Fibroblast of peridontal ligament (primary cell): ENCODE results near the gene PITPNM3.

ENCODE experiments used
- DNase-seq: peaks from one replicate; pipeline ENCODE4 v3.0.0-alpha.2; 2010; ENCODE audit errors: extremely low read depth

PITPNM3 gene

DNA sequence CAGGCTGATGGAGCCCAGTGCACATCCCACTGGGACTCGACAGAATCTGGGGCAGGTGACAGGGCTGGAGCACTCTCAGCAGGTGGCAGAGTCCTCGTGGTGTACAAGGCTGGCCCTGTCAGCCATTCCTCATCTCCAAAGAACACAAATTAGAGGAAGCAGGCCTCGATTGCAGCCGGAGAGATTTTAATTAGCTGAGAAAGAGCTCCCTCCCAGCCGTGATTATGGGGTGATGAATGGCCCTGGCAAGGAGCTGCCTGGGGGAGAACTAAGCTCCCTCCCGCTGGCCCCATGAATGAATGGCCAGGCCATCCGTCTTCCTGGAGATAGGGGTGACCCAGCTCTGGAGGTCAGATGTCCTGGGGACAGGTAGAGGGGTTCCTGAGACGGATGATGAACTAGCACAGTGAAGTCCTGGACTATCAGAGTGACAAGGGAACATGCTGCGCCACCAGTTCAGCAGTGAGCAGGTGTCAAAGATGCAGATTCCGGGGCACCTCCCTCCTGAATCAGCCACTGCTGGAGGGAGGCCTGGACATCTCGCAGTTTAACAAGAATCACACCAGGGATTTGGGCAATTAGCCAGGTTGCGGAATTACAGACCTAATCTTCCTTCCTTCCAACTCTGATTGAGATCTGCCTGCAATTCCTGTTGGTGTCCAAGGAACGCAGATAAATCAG lies 76.6 kb downstream of the PITPNM3 start:
- DNase-seq, result no peak

DNA sequence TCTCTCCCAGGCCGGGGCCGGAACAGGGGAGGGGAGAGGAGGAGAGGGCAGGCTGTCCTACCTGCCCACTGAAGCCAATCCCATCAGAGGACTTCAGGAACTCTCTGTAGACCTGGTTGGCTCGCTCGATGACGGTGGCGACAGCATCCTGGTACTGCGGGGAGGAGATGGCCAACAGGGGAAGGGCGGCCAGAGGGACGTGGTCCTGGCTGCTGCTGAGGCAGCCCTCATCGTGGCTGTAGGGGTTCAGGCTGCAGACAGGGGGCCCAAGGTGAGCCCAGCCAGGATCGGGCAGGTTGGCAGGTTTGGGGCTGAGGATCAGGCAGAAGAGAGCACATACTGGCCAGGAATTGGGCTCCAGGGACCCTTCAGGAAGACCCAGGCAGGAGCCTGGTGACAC lies 77.9 kb downstream of the PITPNM3 start:
- no peak for DNase-seq

DNA sequence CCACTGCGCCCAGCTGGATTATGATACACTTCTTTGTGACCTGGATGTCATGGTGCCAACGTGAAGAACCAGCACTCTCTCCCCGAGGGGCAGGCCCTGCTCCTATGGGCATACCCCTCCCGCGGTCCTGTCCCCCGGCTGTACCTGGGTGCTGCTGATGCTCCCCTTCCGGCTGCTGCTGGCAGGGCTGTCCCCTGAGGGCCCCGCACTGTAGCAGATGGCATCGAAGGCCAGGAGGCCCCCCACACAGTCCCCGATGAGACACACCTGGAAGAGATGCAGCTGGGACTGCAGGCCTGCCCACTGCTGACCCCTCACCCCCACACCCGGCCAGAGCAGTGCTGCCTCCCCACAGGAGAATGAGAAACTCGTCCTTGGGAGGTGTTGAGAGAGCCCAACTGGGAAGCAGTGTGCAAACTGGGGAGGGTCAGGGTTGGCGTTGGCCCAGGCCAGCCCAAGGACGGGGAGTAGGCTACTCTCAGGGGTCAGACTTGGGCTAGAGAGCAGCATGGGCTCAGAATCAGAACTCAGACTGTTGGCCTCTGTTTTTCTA lies 78.4 kb downstream of the PITPNM3 start:
- DNase-seq, result no peak

DNA sequence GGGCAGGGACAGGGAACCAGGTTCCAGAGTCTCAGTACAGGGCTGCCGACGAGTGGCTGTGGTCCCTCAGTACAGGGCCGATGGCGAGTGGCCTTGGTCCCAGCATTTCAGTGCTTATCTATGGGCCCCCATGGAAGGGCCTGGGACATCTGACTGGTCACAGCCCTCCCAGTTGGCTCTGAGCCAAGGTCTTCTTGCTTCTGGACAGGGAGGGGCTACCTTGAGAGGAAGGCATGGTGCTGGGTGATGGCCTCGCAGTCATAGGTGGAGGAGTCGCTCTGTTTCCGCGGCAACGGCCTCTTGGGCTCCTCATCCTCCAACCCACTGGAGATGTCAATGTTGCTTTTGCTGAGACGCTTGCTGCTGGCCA lies 79.6 kb downstream of the PITPNM3 start:
- no peak for DNase-seq

DNA sequence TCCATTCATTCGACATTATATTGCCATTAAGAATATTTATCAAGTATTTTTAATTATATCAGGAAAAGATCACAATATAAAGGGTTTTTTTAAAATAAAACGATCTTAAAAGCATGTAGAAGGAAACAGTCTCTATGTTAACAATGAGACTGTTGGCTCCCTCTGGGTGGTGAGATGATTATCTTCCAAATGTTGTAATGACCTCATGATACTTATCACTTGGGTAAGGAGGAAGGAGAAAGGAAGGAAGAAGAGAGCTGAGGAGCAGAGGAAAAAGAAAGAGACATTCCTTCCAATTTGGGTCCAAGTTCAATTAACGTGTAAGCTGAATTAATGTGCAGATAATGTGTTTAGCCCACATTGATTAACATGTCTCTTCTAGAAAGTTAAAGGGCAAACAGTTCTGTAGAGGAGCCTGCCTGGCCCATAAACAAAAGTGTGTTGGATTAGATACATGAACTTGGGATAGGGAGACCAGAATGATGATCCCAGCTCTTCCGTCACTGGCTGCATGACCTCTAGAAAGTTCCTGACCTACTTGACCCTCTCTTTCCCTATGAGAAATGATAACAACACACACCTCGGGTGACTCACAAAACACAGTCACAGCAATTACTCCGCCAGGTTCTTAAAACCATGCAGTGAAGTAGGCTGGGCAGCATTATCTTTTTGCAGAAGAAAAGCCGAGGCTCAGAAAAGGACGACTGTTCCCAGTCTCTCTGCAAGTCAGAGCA lies 80.1 kb downstream of the PITPNM3 start:
- DNase-seq, result no peak

DNA sequence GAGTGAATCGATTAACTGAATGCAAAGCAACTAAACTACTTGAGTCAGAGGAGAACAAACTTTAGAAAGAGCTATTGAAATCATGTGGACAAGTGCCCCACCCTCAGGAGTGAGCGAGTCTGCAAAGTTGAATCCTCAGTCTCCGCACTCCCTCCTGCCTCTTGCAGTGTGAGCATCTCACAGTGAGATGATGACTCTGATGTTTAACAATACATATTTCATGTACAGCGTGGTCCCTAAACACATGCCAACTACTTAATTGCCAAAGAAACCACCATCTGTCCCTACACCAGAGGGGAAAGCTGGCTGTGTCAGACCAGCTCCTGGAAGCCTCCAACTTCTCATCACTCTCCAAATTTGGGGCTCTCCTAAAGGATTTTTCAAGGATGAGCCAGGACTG lies 80.9 kb downstream of the PITPNM3 start:
- no peak for DNase-seq

DNA sequence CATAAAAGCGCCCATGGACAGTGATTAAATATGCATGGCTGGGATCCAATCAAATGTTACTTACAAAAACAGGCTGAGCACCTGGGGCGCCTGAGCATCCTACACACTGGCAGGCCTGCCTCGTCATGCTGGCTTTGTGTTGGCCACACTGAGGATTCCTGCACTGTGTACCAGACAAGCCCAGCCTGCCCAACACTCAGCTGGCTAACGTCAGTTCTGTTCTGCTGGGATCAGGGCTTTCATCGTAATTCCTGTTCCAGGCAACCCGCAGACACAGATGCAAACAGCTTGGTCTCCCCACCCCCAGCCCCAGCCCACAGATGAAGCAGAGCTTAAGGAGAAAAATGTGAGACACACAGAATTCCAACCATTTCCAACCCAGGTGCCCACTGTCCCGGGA lies 81.4 kb downstream of the PITPNM3 start:
- no peak for DNase-seq

DNA sequence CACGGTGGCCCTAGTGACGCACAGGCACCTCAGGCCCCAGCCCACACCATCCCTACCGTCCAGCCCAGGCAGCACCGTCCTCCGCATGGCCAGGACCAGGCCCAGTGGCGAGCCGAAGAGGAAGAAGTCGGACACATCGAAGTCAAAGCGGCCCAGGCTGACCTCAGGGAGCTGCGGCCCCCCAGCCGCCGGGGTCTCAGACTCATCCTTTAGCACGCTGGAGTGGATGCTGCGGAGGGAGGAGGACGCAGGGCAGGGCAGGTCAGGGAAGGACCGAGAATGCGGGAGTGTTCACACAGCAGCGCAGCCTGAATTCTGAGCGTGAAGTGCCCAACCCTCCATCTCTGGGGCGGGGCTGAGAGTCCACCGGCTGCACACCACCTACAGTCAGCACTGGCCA lies 82.0 kb downstream of the PITPNM3 start:
- no peak for DNase-seq

DNA sequence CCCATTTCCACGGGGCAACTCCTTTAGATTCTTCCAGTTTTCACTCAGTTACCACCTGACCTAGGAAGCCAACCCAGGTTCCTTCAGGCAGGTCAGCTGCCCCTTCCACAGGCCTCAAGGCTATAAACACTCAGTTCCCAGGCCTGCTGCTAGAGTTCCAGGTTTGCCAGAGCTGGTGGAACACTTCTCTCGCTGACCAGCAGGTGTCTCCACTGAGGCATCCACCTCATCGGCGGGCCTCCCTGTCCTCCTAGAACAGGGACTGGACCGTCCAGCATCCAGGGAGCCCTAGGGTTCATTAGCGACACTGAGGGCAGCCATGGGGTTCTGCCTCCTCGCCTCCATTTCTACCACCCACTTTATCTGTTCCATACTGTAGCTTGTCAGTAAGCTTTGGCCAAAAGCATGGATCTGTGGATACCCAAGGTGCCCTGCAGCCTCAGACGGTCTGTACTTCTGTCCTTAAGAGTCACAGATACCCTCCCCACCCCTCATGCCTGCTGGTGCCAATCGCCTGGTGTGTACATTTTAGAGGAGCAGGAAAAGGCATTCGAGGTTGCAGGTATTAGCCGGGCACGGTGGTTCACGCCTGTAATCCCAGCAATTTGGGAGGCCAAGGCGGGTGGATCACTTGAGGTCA lies 83.1 kb downstream of the PITPNM3 start:
- peak; percentile 69 for DNase-seq

DNA sequence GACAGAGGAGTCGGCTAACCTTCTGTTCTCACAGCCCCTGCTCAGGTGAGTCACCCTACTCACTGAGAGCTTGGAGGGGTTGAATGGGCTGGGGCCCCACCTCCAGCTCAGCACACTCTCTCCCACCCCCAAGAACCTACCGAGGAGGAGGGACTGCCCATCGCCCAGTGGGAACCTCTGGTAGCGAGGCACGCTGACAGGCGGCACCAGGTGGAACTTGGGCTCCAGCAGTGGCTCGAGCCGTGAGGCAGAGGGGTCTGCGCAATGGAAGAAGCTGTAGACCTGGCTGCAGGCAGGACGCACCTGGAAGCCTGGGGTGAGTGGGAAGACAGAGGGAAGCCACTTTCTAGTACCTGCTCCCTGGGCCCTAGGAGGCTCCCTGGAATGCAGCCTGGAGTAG lies 83.8 kb downstream of the PITPNM3 start:
- no peak for DNase-seq

DNA sequence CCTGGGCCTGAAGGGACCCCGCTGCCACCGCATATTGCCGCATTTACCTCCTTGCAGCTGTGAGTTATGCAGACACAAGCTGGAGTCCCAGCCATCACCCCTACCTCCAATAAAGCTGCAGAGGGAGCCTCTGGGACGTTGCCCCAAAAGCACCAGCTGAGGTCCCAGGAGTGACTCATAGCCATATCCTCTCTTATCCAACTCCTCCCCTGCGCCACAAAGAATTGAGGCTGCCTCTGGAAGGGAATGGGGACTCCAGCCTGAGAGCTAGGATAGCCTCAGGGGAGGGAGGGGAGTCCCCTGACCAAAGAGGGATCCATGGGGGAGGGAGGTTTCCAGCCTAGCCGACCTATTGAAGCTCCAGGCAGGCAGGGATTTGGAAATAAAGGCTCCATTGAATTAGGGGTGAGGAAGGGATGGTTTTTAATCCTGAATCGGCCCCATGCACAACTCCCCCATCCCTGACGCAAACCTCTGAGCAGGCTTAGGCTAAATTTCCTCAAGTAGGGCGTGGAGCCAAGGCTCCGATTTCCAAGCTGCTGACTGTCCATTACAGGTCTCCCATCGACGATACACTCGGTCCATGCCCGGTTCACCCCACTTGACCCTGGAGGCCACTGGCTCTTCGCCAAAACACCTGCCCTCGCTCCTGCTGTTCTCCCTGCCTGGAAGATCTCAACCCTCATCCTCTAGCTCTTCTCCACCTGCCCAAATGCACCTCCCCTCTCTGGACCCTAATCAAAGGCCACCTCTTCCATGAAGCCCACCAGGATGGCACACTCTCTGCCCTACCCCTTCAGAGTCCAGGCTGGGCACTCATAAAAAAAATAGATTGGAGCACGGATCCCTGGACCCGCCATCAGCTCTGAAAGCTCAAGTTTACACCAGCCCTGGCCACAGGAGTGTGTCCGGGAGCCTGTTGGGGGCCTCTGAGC lies 84.6 kb downstream of the PITPNM3 start:
- peak; percentile 48 for DNase-seq

DNA sequence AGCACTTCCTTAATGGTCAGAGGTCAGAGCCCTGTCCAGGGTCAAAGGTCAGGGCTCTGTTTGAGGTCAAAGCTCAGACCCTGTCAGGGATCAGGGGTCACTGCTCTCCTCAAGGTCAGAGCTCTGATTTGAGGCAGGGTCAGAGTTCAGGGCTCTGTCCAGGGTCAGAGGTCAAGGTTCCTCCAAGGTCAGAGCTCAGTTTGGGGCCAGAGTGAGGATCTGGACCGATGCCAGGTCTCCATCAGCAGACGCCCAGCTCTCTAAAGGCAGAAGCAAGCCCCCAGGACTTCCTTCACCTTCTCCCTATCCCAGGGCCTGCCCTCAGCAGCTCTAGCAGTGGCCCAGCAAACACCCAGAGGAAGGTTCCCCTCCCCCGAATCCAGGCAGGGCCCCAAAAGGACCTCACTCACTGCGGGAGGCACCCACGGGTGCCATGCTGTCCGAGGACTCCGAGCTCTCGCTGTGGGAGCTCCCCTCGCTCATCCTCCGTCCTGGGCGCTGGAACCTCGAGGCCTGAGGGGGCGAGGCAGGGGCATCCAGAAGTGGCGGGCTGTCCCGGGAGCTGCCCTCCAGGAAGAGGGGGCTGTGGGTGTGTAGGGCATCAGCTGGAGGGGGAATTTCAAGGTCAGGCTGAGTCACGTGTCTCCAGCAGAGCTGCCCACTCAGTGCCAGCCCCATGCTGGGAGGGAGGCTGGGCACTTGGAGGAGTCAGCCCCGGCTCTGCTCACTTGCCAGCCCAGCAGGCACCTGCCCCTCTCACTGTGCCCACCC lies 85.4 kb downstream of the PITPNM3 start:
- DNase-seq, result no peak

DNA sequence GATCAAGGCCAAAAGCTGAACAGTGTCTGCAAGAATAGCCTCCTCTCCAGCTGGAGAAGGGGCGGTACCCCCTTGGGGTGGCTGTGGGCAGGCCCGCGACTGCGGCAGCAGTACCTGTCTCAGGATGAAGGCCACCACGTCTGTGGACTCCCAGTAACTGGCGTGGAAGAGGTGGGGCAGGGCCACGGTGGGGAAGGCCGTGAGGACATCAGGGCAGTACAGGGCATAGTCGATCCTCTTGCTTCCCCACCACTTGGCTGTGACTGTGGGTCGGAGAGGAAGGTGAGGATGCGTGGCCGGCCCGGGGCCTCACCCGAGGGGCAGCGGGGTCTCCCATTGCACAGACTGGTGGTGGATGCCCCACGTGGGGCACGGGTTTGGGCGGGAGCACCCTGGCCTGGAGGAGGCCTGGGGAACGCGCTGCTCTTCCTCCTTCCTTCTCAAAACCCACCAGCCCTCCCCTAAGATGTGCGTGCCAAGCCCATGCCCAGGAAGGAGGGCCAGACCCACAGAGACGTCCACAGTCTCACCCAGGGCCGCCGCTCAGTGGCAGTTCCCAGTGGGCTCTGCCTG lies 86.1 kb downstream of the PITPNM3 start:
- no peak for DNase-seq

DNA sequence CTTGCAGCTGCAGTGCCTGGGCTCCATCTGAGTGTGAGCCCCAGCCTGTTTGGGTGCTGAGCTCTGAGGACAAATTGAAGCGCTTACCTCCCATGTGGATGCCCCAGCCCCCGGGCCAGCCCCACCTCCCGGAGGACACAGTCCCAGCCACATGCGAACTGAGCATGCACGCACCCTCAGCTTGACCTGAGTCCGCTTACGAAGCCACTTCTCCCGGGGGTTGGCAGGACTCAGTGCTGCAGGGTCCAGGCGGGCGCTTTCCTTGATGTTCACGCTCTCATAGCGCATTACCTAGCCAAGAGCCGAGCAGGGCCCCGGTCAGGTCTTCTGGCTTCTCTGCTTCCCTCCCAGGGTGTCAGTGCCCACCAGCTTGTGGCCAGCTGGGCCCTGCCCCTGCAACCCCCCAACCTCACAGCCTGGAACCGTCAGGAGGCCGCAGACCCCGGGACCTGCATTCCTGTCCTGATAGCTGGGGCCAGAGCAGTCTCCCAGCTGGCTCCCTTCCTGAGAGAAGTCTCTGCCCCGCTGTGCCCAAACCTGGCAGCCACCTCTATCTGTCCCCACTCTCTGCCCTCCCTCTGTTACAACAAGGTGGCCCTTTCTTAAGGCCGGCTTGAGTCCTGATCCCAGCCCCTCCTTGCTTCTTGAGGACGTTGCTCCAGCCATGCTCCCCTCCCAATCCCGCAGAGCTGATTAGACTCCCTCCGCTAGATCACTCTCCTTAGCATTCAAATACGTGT lies 88.1 kb downstream of the PITPNM3 start:
- DNase-seq, result no peak

DNA sequence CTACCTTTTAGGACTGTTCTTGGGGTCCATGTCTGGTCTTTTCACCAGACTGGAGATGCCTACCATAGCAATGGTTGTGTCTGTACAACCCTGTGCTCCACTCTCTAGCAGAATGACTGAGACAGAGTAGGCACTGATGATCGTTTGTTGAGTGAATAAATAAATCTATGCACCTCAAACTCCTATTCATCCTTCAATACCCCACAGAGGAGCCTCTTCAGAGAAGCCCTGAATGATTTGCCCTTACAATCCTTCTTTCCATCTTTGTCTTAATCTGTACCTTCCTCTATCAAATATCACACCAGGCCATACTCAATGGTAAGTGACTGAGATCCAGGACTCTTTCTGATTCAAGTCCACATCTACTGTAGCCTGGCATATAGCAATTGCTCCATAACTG lies 88.8 kb downstream of the PITPNM3 start:
- DNase-seq, result no peak

DNA sequence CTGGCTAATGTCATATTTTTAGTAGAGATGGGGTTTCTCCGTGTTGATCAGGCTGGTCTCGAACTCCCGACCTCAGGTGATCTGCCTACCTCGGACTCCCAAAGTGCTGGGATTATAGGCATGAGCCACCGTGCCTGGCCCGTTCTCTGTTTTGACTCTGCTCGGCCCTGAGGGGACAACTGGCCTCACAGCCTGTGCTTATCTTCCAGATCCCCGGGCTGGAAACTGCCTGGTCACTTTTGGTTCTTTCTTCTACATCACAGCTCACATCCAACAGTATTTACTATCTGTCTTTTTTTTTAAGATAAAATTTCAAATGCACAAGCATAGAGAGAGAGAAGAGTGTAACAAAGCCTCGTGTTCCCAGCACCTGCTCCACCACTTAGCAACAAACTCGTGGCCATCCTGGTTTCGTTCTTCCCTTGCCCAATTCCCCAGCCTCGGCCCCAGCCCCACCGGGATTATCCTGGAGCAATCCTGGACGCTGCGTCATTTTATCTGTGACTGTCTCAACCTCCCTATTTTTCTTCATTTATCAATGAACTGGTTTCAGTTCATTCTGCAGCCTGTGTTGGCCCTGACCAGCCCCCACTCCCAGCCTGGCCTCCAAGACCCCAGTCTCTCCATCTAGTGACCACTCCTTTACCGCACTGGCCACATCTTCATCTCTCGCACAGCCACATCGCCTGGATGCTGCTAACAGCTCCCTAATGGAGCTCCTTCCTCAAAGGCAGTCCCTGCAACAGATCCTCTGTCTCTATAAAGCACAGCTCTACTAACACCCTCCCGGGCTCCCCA lies 91.0 kb downstream of the PITPNM3 start:
- no peak for DNase-seq

DNA sequence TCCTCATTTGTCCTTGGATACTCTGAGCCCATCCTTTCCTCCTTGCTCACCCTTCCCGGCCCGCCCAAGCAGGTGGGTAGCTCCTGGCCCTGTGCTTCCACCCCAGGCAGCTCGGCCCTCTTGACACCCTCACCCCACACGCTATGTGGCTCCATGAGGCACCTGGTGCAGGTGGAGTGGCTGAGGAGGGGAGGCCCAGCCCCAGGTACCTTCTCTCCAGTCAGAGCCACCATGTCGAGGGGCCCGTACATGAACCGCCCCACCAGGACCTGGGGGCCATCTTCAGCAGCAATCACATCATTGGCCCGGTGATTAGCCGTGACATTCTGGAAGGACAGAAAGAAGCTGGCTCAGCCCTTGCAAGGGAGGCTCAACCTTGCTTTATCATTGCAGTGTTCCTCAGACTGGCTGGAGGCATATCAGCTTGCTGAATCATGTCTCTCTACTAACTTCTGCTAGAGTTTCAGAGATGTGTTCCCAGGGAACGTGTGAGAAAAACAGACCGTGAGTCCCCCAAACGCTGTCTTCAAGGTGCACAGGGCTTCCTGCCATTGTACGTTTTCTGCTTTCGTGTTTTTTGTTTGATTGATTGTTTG lies 91.8 kb downstream of the PITPNM3 start:
- DNase-seq, result no peak

DNA sequence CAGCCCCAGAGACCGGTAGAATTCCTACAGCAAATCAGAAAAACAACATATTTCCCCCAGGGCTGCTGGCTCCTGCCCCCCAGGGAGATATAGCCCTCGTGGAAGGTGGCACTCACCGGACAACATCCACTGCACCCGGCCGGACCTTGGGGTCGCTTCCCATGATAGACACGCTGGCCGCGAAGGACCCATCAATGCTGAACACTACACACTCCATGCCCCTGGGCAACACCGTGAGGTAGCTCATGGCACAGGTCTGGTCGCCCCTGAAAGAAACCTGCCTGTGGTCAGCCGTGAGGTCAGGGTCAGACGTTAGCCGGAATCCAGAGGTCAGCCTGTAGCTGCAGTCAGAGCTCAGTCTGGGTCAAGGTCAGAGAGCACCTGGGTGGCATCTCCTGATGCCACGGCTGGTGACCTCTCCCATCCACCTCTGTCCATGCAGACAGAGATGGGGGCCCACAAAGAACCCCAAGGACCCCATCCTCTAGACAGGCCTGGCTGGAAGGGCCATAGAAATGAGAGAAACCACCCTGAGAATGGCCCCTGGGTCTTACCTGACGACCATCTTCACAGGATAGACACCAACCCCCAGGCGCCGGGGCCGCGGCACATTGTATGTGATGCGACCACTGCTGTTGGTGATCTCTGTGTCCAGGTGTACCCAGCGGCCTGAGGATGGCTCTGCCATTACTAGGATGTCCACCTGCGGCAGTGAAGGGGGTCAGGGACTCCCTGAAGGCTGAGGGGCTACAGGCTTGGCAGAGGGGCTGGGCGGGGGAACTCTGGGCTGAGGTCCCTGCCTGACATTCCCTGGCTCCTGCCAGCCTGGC lies 92.5 kb downstream of the PITPNM3 start:
- no peak for DNase-seq
